PC-9 (cell line): Measurements from ENCODE around the gene UVSSA. TPM values are rescaled to one million over a fixed set of nuclear protein-coding genes. Genes with fewer than 3 reads are reported as not detected.
"Not testable (repeated sequence)": the region's sequence is repeated elsewhere in the genome, so short reads cannot be mapped to it uniquely, and the experiment has no call there.

Experiments
- BruUV-seq: library from RNA; stranded (reverse); fragments of 400-500 nt; replicated peaks from 2 replicates; lab custom pipeline; 2021; lab: Mats Ljungman, UMichigan
- CTCF ChIA-PET: fragments of 300-600 bp; sonication (Branson Sonifier 250); formaldehyde crosslinking; loops from one replicate; lab custom pipeline; 2022; ENCODE audit warnings: antibody characterized with exemption; lab: Charles Lee
- POLR2A ChIA-PET: fragments of 300-600 bp; sonication (Branson Sonifier 250); formaldehyde crosslinking; loops from one replicate; lab custom pipeline; 2022; ENCODE audit warnings: antibody characterized with exemption; ENCODE audit not compliant: unreplicated experiment; lab: Charles Lee
- DNase-seq, 2 experiments: peaks; one replicate each; pipeline versions ENCODE4 v3.0.0 to v3.0.0-alpha.2; 2015 to 2022; ENCODE audit warnings: mixed read lengths in 1 of 2
- H2AFZ ChIP-seq: fragments of 200-600 bp; sonication (generic); 2 replicates; pipeline ENCODE4 v1.8.1; 2017; ENCODE audit warnings: antibody characterized with exemption
- H3F3A ChIP-seq: fragments of 200-600 bp; sonication (generic); 2 replicates; pipeline ENCODE4 v1.8.1; 2017; ENCODE audit warnings: antibody characterized with exemption, mild to moderate bottlenecking, low read depth; ENCODE audit not compliant: insufficient read depth
- H3K27ac ChIP-seq: fragments of 200-600 bp; sonication (generic); 2 replicates; pipeline ENCODE4 v1.6.1; 2016; ENCODE audit warnings: mixed run types
- H3K27me3 ChIP-seq: fragments of 200-600 bp; sonication (generic); 2 replicates; pipeline ENCODE4 v1.6.1; 2016; ENCODE audit warnings: low read depth, mixed run types; ENCODE audit not compliant: insufficient read depth
- H3K36me3 ChIP-seq: fragments of 200-600 bp; sonication (generic); 2 replicates; pipeline ENCODE4 v1.6.1; 2016; ENCODE audit warnings: low read depth, mixed run types
- H3K4me1 ChIP-seq: fragments of 200-600 bp; sonication (generic); replicated peaks from 2 replicates; pipeline ENCODE4 v1.6.1; 2016; ENCODE audit warnings: mixed run types; ENCODE audit not compliant: insufficient read depth
- H3K4me2 ChIP-seq: fragments of 200-600 bp; sonication (generic); 2 replicates; pipeline ENCODE4 v1.6.1; 2017; ENCODE audit warnings: mixed run types
- H3K4me3 ChIP-seq: fragments of 200-600 bp; sonication (generic); 2 replicates; pipeline ENCODE4 v1.6.1; 2016; ENCODE audit warnings: mixed run types
- H3K79me2 ChIP-seq: fragments of 200-600 bp; sonication (generic); 2 replicates; pipeline ENCODE4 v1.6.1; 2017; ENCODE audit warnings: low read depth, mixed run types
- H3K9me2 ChIP-seq: fragments of 200-600 bp; sonication (generic); 2 replicates; pipeline ENCODE4 v1.8.1; 2017; ENCODE audit warnings: mild to moderate bottlenecking; ENCODE audit not compliant: insufficient read depth
- H3K9me3 ChIP-seq: fragments of 200-600 bp; sonication (generic); 2 replicates; pipeline ENCODE4 v1.8.1; 2016; ENCODE audit warnings: low read depth; ENCODE audit not compliant: insufficient read depth
- H4K20me1 ChIP-seq: fragments of 200-600 bp; sonication (generic); 2 replicates; pipeline ENCODE4 v1.8.1; 2017; ENCODE audit not compliant: insufficient read depth
- EZH2 ChIP-seq: fragments of 200-600 bp; sonication (generic); IDR thresholded peaks from 2 replicates; pipeline ENCODE4 v1.8.0; 2017; ENCODE audit warnings: antibody characterized with exemption, low read depth
- intact Hi-C: fragments of 100-400 bp; cut with micrococcal nuclease; formaldehyde crosslinking; loops from one replicate; pipeline ENCODE4 v1.10.0; 2022; ENCODE audit not compliant: unreplicated experiment
- total RNA-seq: library from RNA; stranded (reverse); gene quantifications from 2 replicates; pipeline ENCODE4 v1.2.3, GENCODE V29; 2021
- TF ChIP-seq, protein P1 (sequence below): fragments of 200-600 bp; sonication (generic); conservative IDR thresholded peaks from 2 replicates; pipeline ENCODE4 v1.6.1; 2017; ENCODE audit warnings: mixed run types, antibody characterized with exemption, mild to moderate bottlenecking, moderate library complexity

Gene UVSSA
- total RNA-seq, 1 experiment from 2014 or later, result 24.3 TPM

DNA sequence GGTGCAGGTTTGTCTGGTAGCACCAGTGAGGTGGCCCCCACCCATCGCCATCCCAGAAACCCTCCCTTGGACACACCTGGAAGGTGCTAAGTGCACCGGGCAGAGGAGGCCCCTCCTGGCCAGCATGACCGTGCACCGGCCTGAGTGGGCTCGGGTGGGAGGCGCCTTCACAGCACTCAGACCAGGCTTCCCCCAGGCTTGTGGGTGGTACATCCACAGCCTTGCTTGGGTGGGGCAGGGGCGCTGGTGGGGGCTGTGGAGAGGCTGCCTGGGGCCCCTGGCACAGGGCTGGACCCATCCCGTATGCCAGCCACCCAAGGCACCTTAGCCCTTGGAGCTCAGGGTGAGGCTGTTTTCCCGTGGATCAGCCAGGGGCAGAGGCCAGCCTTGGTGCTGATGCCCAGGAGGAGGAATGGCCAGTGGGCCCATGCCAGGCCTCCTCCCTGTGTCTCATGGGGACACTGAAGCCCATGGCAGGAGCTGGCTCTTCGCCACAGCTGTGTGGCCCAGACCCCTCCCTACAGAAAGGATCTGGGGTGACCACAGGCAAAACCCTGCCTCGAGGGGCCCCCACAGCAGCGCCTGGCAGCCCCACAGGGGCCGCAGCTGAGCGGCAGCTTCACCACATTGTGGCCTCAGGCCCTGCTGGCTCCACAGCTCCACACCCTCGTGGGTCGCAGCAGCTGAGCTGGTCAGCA is 37.8 kb downstream of the UVSSA start:
- Histone ChIP-seq H3K4me3 (no peak overlapping the region), H3K4me2 (no peak overlapping the region), H3K79me2 (no peaks in the 10 kb centered on the region), H3F3A (no peaks in the 10 kb centered on the region), H3K9me3 (peaks cover 5% of the 10 kb centered on the region; the same call in 1 of the 2 replicates), H3K27me3 (no peaks in the 10 kb centered on the region), H2AFZ (no peak overlapping the region), H3K27ac (no peak overlapping the region), H4K20me1 (no peaks in the 10 kb centered on the region), H3K4me1 (no peaks in the 10 kb centered on the region), H3K36me3 (no peaks in the 10 kb centered on the region), H3K9me2 (no peaks in the 10 kb centered on the region)
- no TSS peak for BruUV-seq
- DNase-seq, result no peak
- ChIA-PET CTCF (no interaction called here), POLR2A (no interaction called here)
- no peak for TF ChIP-seq EZH2
- TF ChIP-seq, protein P1, sequence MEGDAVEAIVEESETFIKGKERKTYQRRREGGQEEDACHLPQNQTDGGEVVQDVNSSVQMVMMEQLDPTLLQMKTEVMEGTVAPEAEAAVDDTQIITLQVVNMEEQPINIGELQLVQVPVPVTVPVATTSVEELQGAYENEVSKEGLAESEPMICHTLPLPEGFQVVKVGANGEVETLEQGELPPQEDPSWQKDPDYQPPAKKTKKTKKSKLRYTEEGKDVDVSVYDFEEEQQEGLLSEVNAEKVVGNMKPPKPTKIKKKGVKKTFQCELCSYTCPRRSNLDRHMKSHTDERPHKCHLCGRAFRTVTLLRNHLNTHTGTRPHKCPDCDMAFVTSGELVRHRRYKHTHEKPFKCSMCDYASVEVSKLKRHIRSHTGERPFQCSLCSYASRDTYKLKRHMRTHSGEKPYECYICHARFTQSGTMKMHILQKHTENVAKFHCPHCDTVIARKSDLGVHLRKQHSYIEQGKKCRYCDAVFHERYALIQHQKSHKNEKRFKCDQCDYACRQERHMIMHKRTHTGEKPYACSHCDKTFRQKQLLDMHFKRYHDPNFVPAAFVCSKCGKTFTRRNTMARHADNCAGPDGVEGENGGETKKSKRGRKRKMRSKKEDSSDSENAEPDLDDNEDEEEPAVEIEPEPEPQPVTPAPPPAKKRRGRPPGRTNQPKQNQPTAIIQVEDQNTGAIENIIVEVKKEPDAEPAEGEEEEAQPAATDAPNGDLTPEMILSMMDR, result no peak
- intact Hi-C loops, result no loop called here

DNA sequence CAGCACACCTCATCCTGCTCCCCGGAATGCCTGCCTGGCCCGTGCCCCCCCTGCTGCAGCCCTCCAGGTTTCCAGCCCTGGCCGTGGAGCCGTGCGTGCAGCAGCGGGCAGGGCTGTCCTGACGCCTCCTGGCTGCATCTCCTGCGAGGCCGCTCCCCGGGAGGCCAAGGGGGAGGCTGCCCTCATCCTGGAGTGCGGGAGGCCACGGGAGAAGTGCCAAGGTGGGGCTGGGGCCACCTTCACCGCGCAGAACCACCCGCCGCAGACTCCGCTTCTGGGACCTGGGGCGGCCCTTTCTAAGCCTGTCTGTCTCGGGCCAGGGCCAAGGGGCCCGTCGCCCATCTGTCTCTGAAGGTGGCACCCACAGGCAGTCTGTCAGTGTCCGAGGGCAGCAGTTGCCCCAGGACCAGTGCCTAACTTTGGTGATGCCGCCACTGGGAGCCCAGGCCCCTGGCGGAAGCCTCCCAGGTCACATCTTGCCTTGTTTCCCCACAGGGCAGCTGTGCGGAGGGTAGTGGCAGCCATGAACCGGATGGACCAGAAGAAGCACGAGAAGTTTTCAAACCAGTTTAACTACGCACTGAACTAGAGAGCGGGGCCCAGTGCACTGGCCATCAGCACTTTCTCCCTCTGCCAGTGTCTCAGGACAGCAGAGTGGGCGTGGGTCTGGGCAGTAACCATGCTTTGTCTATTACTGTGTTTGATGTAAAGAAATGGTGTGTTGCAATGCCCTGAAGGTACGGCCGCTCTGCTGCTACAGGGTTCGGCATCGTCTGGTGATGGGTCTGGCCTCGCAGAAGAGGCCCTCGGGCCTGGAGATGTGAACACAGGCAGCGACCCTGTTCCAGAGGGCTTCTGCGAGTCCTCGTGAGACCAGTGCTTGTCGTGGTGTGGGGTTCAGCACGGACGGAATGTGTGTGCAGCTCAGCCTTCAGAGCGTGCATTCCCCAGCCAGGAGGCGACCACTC is 38.6 kb downstream of the UVSSA start:
- no peaks in the 10 kb centered on the region for H3K36me3 ChIP-seq
- H3F3A ChIP-seq, result no peaks in the 10 kb centered on the region
- H3K9me2 ChIP-seq, result no peaks in the 10 kb centered on the region
- no peak overlapping the region for H3K27ac ChIP-seq
- BruUV-seq, result no TSS peak
- H4K20me1 ChIP-seq, result no peaks in the 10 kb centered on the region
- no peaks in the 10 kb centered on the region for H3K79me2 ChIP-seq
- H3K27me3 ChIP-seq, result no peaks in the 10 kb centered on the region
- H3K9me3 ChIP-seq, result peaks cover 5% of the 10 kb centered on the region; the same call in 1 of the 2 replicates
- H3K4me1 ChIP-seq, result no peaks in the 10 kb centered on the region
- H2AFZ ChIP-seq, result no peak overlapping the region
- POLR2A ChIA-PET, result no interaction called here
- TF ChIP-seq, protein P1, result no peak
- TF ChIP-seq EZH2, result no peak
- H3K4me2 ChIP-seq, result no peak overlapping the region
- DNase-seq, result no peak
- no peak overlapping the region for H3K4me3 ChIP-seq
- CTCF ChIA-PET, result no interaction called here
- intact Hi-C loops, result no loop called here

DNA sequence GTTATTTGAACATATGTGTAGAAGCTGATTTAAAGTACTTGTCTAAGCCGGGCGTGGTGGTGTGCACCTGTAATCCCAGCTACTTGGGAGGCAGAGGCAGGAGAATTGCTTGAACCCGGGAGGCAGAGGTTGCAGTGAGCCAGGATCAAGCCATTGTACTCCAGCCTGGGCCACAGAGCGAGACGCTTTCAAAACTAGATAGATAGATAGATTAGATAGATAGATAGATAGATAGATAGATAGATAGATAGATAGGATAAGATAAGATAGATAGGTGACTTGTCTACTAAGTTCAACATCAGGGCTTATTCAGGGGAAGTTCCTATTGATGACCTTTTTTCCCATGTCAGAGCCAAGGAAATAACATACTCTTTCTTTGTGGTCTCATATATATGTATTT is 46.4 kb downstream of the UVSSA start:
- H3K27me3 ChIP-seq, H4K20me1 ChIP-seq, H3K9me2 ChIP-seq, H3K4me3 ChIP-seq, H2AFZ ChIP-seq, CTCF ChIA-PET, H3K36me3 ChIP-seq, H3K4me1 ChIP-seq, POLR2A ChIA-PET, H3K4me2 ChIP-seq, H3K79me2 ChIP-seq, H3K27ac ChIP-seq, BruUV-seq, DNase-seq, intact Hi-C loops, H3K9me3 ChIP-seq, H3F3A ChIP-seq: not testable (repeated sequence)
